DOHH2 (cell line): Measurements from ENCODE around the gene CDK19.

Experiments used
- H3F3A ChIP-seq: fragments of 200-600 bp; sonication (generic), shearing (Covaris generic); 2 replicates; pipeline ENCODE4 v1.6.0; 2016; ENCODE audit warnings: antibody characterized with exemption, mild to moderate bottlenecking; ENCODE audit not compliant: control insufficient read depth, insufficient read depth
- H3K27ac ChIP-seq: fragments of 200-600 bp; sonication (generic); 2 replicates; pipeline ENCODE4 v1.5.1; 2014; ENCODE audit warnings: low read depth, mild to moderate bottlenecking, low read length, moderate library complexity
- H3K27me3 ChIP-seq: fragments of 200-600 bp; sonication (generic); 2 replicates; pipeline ENCODE4 v1.6.1; 2014; ENCODE audit warnings: mild to moderate bottlenecking, low read length, mixed read lengths; ENCODE audit not compliant: control insufficient read depth
- H3K36me3 ChIP-seq: fragments of 200-600 bp; sonication (generic); 2 replicates; pipeline ENCODE4 v1.6.1; 2014; ENCODE audit warnings: mild to moderate bottlenecking, low read length, moderate library complexity, mixed read lengths; ENCODE audit not compliant: control insufficient read depth
- H3K4me1 ChIP-seq: fragments of 200-600 bp; sonication (generic); 2 replicates; pipeline ENCODE4 v1.6.1; 2014; ENCODE audit warnings: mild to moderate bottlenecking, low read length, mixed read lengths; ENCODE audit not compliant: control insufficient read depth
- H3K4me2 ChIP-seq: fragments of 200-600 bp; sonication (generic); 2 replicates; pipeline ENCODE4 v1.6.0; 2014; ENCODE audit warnings: mild to moderate bottlenecking, low read length, moderate library complexity
- H3K4me3 ChIP-seq: fragments of 200-600 bp; sonication (generic); 2 replicates; pipeline ENCODE4 v1.5.1; 2014; ENCODE audit warnings: mild to moderate bottlenecking, low read length, mixed read lengths
- H3K79me2 ChIP-seq: fragments of 200-600 bp; sonication (generic); 2 replicates; pipeline ENCODE4 v1.6.1; 2014; ENCODE audit warnings: mild to moderate bottlenecking, low read length, mixed read lengths; ENCODE audit not compliant: control insufficient read depth
- H3K9me2 ChIP-seq: fragments of 200-600 bp; sonication (generic); replicated peaks from 2 replicates; pipeline ENCODE4 v1.6.1; 2014; ENCODE audit warnings: mild to moderate bottlenecking, low read length, mixed read lengths; ENCODE audit not compliant: control insufficient read depth
- H3K9me3 ChIP-seq: fragments of 200-600 bp; sonication (generic); 2 replicates; pipeline ENCODE4 v1.6.1; 2014; ENCODE audit warnings: antibody characterized with exemption, low read length, mixed read lengths; ENCODE audit not compliant: control insufficient read depth, insufficient read depth
- H4K20me1 ChIP-seq: fragments of 200-600 bp; sonication (generic); 2 replicates; pipeline ENCODE4 v1.6.0; 2014; ENCODE audit warnings: low read depth, mild to moderate bottlenecking, antibody characterized with exemption, low read length, moderate library complexity; ENCODE audit not compliant: control insufficient read depth, insufficient read depth
- EZH2phosphoT487 ChIP-seq: fragments of 200-600 bp; sonication (generic); IDR thresholded peaks from 2 replicates; pipeline ENCODE4 v1.6.1; 2017; ENCODE audit warnings: borderline replicate concordance, mild to moderate bottlenecking, antibody characterized with exemption, low read length, moderate library complexity, mixed read lengths
- TF ChIP-seq, protein P1 (sequence below): fragments of 200-600 bp; sonication (generic); IDR thresholded peaks from one replicate; pipeline ENCODE4 v1.5.1; 2014; ENCODE audit warnings: antibody characterized with exemption, mild to moderate bottlenecking, low read depth, low read length; ENCODE audit not compliant: poor library complexity, severe bottlenecking

Gene CDK19

DNA sequence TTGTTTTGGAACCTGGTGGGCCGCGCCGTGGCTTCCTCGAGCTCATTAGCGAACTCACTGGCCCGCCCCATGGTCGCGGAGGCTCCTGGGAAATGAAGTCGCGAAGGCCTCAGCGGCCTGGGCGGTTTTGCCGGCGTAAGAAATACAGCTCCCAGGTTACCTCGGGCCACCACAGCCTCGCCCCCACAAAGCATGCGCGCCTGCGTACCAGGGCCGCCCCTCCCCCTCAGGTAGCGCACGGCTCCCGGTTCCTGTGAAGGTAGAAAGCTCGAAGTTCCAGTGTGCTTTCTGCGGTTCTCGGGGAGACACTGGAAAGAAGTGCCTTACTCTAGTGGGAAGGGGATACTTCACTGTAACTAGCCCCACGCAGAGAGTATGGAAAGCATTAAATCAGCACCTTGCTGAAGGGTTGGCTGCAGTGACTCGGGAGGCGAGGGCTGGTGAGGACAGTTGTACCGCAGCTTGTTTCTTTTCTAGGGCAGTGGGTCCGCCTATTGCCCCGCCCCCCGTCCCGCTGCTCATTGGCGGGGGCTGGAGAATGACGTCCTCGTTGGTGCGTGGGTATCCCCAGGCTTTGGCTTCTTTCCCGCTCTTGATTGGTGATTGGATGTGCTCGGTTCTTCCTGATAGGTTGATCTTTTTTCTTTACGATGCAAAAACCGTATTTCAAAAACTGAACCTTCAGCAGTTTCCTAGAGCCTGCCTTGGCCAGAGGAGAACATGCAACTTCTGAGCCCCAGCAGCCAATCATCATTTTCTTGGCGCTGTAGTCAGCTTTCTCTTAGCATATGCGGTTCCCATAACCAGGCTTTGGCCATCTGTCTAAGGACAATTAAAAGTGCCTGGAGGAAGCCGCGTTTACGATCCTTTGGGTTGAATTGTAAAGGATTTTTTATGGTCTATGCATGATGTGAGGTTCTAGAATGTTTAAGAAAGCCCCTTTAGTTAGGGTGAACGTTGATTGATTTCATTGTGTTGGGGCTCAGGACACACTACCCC is at the start of gene CDK19:
TSS of gene CDK19 (minus strand) at position 59 of the 999 bp plus-strand sequence. CDS start 333 bp downstream, outside the sequence.
- Histone ChIP-seq H3K36me3 (peaks cover 7% of the 10 kb centered on the region; the same call in 1 of the 2 replicates), H3K79me2 (peaks cover 51% of the 10 kb centered on the region)
- TF ChIP-seq EZH2phosphoT487: no peak
- TF ChIP-seq, protein P1, sequence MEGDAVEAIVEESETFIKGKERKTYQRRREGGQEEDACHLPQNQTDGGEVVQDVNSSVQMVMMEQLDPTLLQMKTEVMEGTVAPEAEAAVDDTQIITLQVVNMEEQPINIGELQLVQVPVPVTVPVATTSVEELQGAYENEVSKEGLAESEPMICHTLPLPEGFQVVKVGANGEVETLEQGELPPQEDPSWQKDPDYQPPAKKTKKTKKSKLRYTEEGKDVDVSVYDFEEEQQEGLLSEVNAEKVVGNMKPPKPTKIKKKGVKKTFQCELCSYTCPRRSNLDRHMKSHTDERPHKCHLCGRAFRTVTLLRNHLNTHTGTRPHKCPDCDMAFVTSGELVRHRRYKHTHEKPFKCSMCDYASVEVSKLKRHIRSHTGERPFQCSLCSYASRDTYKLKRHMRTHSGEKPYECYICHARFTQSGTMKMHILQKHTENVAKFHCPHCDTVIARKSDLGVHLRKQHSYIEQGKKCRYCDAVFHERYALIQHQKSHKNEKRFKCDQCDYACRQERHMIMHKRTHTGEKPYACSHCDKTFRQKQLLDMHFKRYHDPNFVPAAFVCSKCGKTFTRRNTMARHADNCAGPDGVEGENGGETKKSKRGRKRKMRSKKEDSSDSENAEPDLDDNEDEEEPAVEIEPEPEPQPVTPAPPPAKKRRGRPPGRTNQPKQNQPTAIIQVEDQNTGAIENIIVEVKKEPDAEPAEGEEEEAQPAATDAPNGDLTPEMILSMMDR: no peak

DNA sequence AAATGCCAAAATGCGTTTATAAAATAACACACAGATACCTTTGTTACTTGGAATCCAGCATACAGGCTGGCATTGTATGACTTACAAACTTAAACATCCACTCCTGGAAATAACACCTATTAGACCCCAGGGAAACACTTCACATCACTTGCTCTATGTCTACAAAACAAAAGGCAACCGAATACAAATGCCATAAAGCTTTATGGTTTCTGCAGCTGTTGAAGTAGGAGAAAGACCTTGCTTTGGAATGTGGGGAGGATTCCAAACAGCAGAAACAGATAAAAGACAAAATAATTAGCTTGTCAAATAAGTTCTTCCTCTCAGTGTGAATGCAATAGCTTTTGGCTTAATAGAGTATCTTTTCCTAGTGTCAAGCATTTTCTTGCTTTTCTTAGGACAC is 49.6 kb upstream of the CDK19 start:
- Histone ChIP-seq H3K36me3 (no peaks in the 10 kb centered on the region), H4K20me1 (no peaks in the 10 kb centered on the region), H3K4me2 (no peak overlapping the region), H3K27me3 (no peaks in the 10 kb centered on the region), H3K79me2 (no peaks in the 10 kb centered on the region), H3K9me2 (no peaks in the 10 kb centered on the region), H3K9me3 (no peaks in the 10 kb centered on the region), H3F3A (no peaks in the 10 kb centered on the region), H3K4me1 (peaks cover 26% of the 10 kb centered on the region), H3K27ac (no peak overlapping the region), H3K4me3 (no peak overlapping the region)
- TF ChIP-seq, protein P1: no peak
- no peak for TF ChIP-seq EZH2phosphoT487

More for the DNA sequence above, at the start of gene CDK19:
- Histone ChIP-seq H3K4me2 (peak within 1 kb of the TSS; percentile 92), H3K4me1 (peaks cover 43% of the 10 kb centered on the region), H4K20me1 (no peaks in the 10 kb centered on the region), H3K9me2 (no peaks in the 10 kb centered on the region), H3K9me3 (no peaks in the 10 kb centered on the region), H3K4me3 (peak within 1 kb of the TSS; percentile 81), H3F3A (peaks cover 16% of the 10 kb centered on the region), H3K27me3 (no peaks in the 10 kb centered on the region), H3K27ac (peak within 1 kb of the TSS; percentile 78)

DNA sequence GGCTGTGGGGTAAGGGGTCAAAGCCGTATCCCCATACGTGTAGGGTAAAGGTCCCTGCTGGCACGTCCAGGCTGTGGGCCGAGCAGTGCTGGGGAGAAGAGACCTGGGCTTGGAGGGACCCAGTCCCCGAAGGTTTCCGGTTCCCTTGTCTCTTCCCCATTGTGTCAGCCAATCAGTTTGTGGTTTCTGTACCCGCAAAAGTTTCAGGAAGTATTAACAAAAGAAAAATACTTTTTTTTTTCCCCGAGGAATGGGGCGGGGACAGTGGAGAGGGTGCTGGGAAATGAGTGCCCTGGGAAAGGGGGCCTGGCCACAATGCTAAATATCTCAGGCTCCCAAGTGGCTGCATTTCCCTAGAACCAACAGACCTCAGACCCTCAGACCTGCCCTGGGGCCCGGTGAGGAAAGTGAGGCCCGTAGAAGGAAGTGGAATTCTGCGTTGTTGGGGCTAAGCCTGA is 44.1 kb upstream of the CDK19 start:
- no peaks in the 10 kb centered on the region for H3K4me1 ChIP-seq
- no peaks in the 10 kb centered on the region for H3F3A ChIP-seq
- H3K27ac ChIP-seq: no peak overlapping the region
- TF ChIP-seq EZH2phosphoT487: no peak
- TF ChIP-seq, protein P1: no peak
- no peaks in the 10 kb centered on the region for H4K20me1 ChIP-seq
- H3K79me2 ChIP-seq: no peaks in the 10 kb centered on the region
- no peak overlapping the region for H3K4me2 ChIP-seq
- H3K9me3 ChIP-seq: no peaks in the 10 kb centered on the region
- H3K9me2 ChIP-seq: no peaks in the 10 kb centered on the region
- no peak overlapping the region for H3K4me3 ChIP-seq
- H3K27me3 ChIP-seq: no peaks in the 10 kb centered on the region
- H3K36me3 ChIP-seq: no peaks in the 10 kb centered on the region
